GM19043 (cell line): ENCODE measurements around the gene TCIRG1.

Experiments
- ATAC-seq: cut with Tn5 transposase; IDR thresholded peaks from one replicate; pipeline ENCODE4 v1.9.1; 2021; ENCODE audit warnings: low read depth; ENCODE audit not compliant: unreplicated experiment

TCIRG1 gene

DNA sequence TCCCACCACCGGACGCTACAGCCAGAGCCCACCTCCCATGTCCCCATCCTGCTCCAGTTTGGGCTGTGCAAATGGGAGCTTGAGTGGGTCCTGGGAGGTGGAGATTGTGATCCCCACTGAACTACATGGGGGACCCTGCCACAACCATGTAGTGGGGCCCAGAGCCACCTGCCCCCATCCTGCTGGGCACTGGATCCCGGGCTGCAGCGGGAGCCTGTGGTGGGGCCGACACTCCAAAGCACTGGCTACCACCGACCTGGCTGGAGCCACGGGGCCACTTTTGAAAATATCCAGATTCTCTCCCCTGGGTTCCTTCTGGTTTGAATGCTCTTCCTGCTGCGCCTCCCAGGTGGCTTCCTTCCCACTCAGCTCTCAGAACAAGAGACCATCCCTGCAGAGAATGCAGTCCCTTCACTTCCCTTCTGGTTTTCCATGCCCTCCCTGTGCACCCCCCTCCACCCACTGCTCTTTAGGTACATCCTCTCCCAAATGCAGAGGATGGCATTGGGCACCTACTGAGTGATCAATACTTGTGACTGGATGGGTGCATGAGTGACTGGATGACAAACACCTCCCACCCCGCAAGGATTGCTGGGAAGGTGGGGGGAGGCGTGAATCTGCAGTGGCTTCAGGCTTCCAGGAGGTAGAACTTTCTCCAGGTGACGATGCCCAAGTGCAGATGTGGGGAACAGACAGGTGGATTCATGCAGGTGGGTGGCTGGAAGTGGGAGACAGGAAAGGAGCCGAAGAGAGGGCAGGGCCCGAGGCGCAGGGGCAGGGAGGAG lies 34.1 kb upstream of the TCIRG1 start:
- ATAC-seq: no peak

- ATAC-seq: no peak
These were observed 32.1 kb upstream of the TCIRG1 start for GRCh38 chr11:68006606-68007166.

DNA sequence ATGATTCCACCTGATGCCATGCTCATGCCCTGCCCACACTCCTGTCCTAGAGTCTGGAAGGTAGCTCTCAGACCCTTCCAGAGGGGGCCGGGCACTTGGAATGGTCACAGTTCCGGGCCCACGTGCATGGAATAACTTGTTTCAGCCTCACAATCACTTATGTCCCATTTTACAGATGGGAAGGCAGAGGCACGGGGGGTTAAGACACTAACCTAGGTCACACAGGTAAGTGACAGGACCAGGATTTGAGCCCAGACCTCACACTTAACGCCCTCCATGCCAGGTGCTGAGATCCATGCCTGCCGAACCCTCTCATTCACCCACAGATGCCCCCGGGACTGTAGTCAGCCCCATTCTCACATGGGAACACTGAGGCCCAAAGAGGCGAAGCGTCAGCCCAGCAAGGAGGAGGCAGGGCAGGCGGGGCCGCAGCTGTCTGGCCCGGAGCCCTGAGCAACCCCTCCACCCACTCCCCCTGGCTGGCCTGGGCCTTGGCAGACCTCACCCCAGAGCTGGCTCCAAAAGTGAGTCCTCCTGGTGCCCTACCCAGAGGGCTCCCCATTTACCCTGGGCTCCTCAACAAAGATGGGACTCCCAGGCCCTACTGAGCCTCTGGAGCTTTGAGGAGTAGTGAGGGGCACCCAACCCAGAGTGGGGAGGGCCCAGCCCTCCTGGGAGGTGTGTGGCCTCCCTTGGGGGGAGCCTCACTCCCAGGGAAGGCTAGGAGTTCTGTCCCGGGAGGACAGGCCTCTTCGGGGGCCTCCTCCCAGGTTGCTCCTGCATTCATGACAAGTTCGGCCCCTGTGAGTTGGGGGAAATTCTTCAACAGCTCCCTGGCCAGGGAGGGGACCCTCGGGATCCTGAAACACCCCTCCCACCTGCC lies 31.1 kb upstream of the TCIRG1 start:
- no peak for ATAC-seq

DNA sequence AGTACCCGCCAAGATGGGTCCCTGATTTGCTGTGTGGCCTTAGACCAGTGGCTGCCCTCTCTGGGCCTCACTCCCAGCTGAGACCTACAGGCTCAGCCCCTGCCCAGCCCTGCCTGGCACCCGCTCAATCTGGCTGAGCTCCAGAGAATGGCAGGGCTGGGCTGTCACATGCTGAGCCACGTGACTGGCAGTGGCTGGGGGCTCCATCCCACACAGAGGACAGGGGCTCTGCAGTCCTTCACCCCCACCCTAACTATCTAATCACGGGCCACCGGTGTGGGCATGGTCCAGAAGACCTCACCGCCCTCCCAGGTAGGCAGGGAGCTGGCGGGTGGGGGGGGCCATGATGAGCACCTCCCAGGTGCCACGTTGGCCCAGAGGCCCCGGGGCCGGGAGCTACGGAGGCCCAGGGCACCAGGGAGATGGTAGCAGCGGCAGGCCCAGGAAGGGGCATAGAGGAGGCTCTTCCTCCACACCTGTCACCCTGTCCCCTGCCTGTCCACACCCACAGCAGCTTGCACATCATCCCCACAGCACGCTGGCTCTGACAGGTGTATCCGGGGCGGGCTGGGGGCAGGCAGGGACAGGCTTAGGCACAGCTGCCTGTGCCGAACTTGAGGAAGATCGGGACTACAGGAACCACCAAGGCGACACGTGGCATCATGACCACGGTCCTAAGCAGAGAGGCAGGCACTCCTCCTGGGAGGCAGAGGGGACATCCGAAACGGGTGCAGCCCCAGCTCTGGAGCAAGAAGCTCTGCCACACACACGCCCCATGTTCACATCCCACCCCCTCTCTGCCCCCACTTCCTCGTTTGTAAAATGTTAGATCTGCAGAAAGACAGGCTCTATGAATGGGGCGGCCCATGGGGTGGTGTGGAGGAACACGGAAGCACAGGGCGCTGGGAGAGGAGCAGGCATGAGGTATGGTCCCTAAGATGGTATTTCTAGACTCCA lies 30.2 kb upstream of the TCIRG1 start:
- ATAC-seq: no peak

GRCh38 chr11:68009391-68010089 lies 29.3 kb upstream of the TCIRG1 start:
- no peak for ATAC-seq

- no peak for ATAC-seq
These were observed 28.5 kb upstream of the TCIRG1 start, which contains the start of gene ALDH3B1 for GRCh38 chr11:68010090-68011041. ALDH3B1 (plus strand) TSS chr11:68010327; CDS start chr11:68015298, 4,971 bp downstream.

- no peak for ATAC-seq
These were observed 27.5 kb upstream of the TCIRG1 start for GRCh38 chr11:68011051-68011943.

- no peak for ATAC-seq
These were observed 26.6 kb upstream of the TCIRG1 start for GRCh38 chr11:68012044-68012842.

GRCh38 chr11:68012843-68013610 lies 25.8 kb upstream of the TCIRG1 start:
- ATAC-seq: no peak

DNA sequence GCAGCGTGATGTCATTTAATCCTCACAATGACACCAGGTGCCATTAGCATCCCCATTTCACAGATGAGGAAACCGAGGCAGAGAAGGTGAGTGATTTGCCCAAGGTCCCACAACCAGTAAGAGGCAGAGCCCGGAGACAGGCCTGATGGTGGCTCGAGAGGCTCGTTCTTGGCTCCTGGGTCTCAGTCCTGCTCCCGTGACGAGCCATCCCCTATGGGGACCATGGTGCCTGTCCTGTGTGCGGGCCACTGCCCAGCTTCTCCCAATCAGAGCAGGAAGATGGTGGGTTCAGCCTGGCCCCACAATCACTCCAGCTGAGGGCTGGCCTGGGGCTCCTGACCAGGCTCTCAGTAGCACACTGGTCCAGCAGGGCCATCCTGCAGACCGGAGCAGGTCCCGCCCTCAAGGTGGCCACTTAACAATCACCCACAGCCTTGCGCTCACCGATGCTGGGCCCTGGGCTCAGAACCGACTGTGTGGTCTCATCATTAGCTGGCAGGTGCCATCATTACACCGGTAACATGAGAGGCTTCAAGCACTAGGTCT lies 25.1 kb upstream of the TCIRG1 start:
- no peak for ATAC-seq

DNA sequence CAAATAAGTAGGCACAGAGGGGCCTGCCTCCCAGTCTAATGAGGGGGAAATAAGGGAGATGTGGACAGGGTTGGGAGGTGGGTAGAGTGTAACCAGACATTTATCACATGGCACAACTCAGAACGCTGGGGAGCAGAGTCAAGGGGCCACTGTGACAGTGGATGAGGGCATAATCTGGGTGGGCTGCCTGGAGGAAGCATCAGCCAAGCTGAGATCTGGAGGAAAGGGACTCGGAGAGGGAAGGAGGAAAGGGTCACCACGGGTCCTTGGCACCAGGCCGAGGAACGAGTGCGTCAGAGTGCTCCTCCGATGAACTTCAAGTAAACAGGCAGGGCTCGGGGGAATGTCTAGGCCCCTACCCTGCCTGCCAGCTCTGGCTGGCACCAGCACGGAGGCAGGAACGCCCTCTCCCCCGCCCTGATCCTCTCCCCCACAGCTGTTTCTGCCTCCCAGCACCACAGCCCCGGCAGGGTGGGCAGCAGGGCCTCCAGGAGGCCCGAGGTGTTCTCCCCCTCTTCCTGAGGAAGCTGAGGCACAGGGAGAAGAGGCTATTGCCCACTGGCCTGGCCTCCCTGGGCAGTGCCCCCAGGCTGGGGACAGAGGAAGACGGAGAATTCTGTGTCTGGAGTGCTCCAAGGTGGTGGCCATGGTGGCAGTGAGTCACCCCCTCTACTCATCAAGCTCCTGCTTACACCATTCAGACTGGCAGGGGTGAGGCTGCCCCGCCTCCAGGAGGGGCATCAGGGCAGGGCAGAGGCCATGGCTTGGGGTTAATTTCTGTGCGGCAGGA lies 24.5 kb upstream of the TCIRG1 start:
- ATAC-seq: no peak

DNA sequence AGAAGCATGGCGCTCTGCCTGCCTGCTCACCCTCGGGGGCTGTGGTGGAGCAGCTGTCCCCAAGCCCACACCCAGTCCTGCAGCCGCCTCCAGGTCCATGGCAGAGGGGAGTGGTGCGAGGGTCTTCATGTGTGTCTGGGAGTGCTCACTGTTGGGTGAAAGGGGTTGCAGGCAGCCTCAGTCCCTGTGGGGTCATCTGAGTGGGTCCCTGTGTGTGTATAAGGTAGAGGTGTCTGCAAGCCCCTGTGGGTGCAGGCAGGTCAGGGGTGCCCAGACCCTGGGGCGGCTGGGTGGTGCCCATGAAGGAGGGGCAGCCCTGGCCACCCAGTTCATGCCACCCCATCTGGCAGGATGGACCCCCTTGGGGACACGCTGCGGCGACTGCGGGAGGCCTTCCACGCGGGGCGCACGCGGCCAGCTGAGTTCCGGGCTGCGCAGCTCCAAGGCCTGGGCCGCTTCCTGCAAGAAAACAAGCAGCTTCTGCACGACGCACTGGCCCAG lies 23.8 kb upstream of the TCIRG1 start:
- ATAC-seq: no peak

DNA sequence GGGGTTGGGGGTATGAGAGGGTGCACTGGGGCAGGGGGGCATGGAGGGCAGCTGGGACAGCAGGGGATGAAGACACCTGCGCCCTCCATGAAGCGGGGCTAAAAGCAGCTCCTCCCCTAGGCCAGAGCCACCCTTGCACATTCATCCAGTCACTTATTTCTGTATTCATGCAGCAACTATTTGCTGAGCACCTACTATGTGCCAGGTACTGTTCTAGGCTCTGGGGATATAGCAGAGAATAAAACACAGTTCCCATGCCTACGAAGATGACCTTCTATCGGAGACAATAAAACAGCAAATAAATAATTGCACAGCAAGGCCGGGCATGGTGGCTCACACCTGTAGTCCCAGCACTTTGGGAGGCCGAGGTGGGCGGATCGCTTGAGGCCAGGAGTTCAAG lies 23.4 kb upstream of the TCIRG1 start:
- ATAC-seq: no peak

DNA sequence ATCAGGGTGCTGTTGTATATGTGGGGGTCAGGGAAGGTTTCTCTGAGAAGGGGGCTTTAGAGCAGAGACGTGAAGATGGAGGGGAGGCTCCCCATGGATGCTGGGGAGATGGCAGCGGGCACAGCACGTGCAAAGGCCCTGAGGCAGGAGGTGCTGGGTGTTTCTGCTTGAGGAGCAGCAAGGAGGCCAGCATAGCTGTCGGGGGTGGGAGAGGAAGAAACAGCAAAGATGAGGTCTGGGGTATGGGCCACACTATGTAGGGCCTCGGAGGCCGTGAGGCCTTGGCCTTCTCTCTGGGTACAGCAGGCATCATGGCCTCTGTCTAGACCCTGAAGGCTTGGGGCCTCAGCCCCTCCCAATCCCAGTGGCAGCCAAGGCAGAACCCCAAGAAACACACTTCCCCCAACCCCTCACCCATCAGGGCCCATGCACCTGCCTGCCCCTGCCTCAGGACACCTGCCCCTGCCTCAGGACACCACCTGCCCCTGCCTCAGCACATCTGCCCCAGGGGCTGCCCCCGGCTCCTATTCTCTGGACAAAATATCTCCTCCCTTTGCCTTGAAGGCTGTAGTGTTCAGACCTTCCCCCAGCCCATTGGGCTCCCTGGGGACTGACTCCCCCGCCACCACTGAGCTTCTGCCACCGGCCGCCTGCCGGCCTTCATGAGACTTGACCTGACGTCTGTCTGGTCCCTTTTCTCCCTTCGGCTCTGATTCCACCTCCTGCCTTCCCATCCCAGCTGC lies 22.5 kb upstream of the TCIRG1 start:
- no peak for ATAC-seq
